ENCODE results near the gene YRDC. TPM values are rescaled to one million over a fixed set of nuclear protein-coding genes. Genes with fewer than 3 reads are reported as not detected.

YRDC gene
- total RNA-seq, 1 donor from 2014 or later: 48.7 TPM

DNA sequence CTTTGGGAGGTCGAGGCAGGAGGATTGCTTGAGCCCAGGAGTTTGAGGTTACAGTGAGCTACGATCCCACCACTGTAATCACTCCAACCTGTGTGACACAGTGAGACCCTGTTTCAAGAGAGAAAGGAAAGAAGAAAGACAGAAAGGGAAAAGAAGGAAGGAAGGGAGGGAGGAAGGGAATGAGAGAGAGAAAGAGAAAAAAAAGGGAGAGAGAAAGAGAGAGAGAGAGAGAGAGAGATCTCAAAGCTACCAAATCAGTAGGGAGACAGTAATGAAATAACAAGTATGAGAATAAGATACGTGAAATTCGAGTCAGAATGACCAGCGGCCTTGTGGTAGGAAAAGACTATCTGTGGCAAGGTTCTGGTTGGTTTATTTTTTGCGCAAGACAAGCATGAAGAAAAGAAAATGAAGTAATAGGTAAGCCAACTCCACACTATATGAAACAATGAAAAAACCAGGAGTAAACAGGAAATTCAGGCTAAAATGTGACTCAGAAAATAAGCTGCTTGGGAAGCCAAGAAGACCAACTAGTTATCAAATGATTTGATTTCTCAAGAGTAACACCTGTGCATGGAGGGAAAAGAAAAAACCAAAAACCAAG lies 42.4 kb upstream of the YRDC start:
- H3K36me3 ChIP-seq (ENCODE audit: control insufficient read depth, insufficient read depth, low read length): peaks cover 1% of the 10 kb centered on the region

DNA sequence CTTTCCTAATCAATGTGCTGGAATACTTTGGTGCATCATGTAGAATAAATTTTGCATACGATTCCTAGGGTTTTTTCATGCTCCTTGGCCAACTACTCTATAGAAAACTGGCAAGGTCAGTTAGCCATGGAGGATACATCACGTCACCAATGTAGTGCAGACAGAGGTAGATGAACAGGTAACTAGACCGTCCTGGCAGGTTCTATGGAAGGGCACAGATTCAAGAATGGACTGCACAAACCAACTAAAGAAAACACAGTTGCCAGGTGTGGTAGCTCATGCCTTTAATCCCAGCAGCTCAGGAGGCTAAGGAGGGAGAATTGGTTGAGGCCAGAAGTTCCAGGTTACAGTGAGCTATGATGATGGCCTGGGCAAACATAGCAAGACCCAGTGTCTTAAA lies 41.5 kb upstream of the YRDC start:
- DNase-seq (ENCODE audit: low read depth): no peak
- TF ChIP-seq, protein P1, sequence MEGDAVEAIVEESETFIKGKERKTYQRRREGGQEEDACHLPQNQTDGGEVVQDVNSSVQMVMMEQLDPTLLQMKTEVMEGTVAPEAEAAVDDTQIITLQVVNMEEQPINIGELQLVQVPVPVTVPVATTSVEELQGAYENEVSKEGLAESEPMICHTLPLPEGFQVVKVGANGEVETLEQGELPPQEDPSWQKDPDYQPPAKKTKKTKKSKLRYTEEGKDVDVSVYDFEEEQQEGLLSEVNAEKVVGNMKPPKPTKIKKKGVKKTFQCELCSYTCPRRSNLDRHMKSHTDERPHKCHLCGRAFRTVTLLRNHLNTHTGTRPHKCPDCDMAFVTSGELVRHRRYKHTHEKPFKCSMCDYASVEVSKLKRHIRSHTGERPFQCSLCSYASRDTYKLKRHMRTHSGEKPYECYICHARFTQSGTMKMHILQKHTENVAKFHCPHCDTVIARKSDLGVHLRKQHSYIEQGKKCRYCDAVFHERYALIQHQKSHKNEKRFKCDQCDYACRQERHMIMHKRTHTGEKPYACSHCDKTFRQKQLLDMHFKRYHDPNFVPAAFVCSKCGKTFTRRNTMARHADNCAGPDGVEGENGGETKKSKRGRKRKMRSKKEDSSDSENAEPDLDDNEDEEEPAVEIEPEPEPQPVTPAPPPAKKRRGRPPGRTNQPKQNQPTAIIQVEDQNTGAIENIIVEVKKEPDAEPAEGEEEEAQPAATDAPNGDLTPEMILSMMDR (IDR thresholded peaks at IDR 0.05; ENCODE audit: insufficient read depth, low read length, poor library complexity, severe bottlenecking): no peak
- no peak overlapping the region for H3K4me3 ChIP-seq (ENCODE audit: low read depth, low read length)
- H3K27me3 ChIP-seq (ENCODE audit: control insufficient read depth, insufficient read depth, low read length): no peaks in the 10 kb centered on the region
- peaks cover 1% of the 10 kb centered on the region for H3K36me3 ChIP-seq (ENCODE audit: control insufficient read depth, insufficient read depth, low read length)

More for the DNA sequence above, 42.4 kb upstream of the YRDC start:
- no peaks in the 10 kb centered on the region for H3K27me3 ChIP-seq (ENCODE audit: control insufficient read depth, insufficient read depth, low read length)
- DNase-seq (ENCODE audit: low read depth): no peak
- no peak overlapping the region for H3K4me3 ChIP-seq (ENCODE audit: low read depth, low read length)
- TF ChIP-seq, protein P1 (IDR thresholded peaks at IDR 0.05; ENCODE audit: insufficient read depth, low read length, poor library complexity, severe bottlenecking): no peak

DNA sequence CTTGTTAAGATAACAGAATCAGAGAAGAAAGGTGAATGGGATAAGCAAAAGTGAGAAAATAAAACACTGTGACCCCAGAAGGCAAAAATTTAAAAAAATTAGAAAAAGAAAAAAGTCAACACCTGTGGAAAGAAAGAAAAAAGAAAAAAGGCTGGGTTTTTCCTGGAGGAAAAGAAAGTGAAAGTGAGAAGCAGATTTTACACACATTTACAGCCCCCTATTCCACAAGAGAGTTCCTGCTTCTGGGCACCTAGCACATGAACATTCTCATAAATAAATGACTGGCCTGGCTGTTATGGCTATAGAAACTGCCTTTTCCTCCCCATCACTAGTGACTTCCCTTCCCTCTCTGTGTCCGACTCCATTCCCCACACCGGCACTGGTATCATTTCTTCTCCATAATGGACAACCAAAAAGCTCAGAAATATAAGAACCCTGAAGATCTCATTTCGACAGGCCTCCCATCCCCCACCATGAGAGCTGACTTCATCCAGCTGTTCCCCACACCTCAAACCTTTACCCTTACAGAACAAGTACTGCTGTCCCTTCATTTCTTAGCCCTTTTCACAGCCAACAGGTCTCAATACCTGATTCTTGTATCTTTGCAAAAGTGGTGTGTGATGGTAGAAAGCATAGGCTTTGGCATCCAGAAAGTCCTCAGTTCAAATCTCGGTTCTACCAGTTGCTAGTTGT lies 38.8 kb upstream of the YRDC start:
- no peak for DNase-seq (ENCODE audit: low read depth)
- TF ChIP-seq, protein P1 (IDR thresholded peaks at IDR 0.05; ENCODE audit: insufficient read depth, low read length, poor library complexity, severe bottlenecking): no peak
- Histone ChIP-seq H3K27me3 (ENCODE audit: control insufficient read depth, insufficient read depth, low read length) (no peaks in the 10 kb centered on the region), H3K4me3 (ENCODE audit: low read depth, low read length) (no peak overlapping the region), H3K36me3 (ENCODE audit: control insufficient read depth, insufficient read depth, low read length) (peaks cover under 1% of the 10 kb centered on the region)

GRCh38 chr1:37845786-37846185 lies 37.8 kb upstream of the YRDC start:
- no peaks in the 10 kb centered on the region for H3K36me3 ChIP-seq (ENCODE audit: control insufficient read depth, insufficient read depth, low read length)
- DNase-seq (ENCODE audit: low read depth): no peak
- no peaks in the 10 kb centered on the region for H3K27me3 ChIP-seq (ENCODE audit: control insufficient read depth, insufficient read depth, low read length)
- TF ChIP-seq, protein P1 (IDR thresholded peaks at IDR 0.05; ENCODE audit: insufficient read depth, low read length, poor library complexity, severe bottlenecking): no peak
- no peak overlapping the region for H3K4me3 ChIP-seq (ENCODE audit: low read depth, low read length)

GRCh38 chr1:37845049-37845646 lies 37.1 kb upstream of the YRDC start:
- no peaks in the 10 kb centered on the region for H3K27me3 ChIP-seq (ENCODE audit: control insufficient read depth, insufficient read depth, low read length)
- TF ChIP-seq, protein P1 (IDR thresholded peaks at IDR 0.05; ENCODE audit: insufficient read depth, low read length, poor library complexity, severe bottlenecking): no peak
- no peak for DNase-seq (ENCODE audit: low read depth)
- H3K4me3 ChIP-seq (ENCODE audit: low read depth, low read length): no peak overlapping the region
- H3K36me3 ChIP-seq (ENCODE audit: control insufficient read depth, insufficient read depth, low read length): no peaks in the 10 kb centered on the region
